Embryonic facial prominence (tissue), 1 donor: Measurements from ENCODE around the gene PIGL.

Source experiments
- DNase-seq: peaks from one replicate; pipeline ENCODE4 v3.0.0-alpha.2; 2016; ENCODE audit errors: extremely low spot score

Gene PIGL

DNA sequence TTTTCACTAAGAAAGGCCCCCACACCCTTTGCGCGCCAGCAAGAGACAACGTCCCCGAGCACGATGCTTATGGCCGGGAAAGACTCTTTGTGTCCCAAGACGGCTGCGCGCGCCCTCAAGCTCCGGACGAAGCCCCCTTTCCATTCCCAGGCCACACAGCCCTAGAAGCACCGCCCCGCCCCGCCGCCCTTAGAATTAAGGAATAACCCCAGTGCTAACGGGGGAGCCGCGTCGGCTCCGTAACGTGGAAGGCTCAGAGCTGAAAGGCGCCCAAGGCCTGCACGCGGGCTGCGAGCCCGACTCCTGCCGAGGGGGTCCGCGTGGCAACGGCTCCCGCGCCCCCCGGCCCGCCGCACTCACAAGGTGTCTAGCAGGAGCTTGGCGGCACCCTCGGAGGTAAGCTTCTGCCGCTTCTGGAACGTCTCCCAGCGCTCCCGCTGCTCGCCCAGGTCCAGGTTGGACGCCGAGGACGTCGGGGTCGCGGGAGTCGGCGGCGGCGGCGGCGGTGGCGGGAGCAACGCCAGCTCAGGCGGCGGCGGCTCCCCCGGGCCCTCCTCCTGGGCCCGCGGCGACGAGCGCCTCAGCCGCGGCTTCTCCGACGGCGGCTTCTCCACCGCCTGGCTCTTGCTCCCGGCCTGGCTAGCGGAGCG lies 135.8 kb downstream of the PIGL start:
- peak; percentile 16 for DNase-seq

DNA sequence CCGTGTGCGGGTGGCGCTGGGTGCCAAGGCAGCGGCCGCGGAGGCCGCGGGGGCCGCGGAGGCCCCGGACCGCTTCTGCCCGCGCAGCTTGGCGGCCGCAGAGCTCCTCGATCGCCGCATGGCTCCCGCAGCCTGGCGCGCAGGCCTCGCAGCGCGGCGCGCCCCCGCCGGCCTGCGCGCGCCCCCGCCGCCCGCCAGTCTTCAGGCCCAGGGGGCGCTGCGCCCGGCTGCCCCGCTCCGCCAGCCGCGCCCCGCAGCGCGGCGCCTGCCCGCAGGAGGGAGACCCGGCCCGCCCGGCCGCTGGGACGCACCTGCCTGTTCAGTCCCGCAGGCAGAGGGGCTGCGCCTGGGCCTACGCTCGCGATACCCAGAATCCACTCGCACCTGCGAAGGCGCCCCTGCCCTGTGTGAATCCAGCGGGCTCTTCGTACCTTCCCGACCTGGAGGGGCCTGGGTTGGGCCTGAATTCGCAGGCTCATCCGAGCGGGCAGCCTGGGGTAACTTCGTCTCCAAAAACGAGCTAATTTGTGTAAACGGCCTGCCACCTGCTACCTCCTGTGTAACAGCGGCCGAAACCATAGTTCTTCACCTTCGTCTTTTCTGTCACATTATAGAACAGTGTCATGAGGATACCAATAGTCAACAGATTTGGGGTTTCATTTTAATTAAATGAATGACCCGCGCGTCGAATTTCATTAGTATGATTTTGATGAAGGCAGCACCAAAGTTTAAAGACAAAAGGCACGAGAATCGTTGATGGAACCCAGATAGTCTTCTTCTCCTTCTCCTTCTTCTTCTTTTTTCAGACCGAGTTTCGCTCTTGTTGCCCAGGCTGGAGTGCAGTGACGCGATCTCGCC lies 136.5 kb downstream of the PIGL start, which contains the start of gene CENPV:
TSS of gene CENPV (minus strand) at position 153 of the 858 bp plus-strand sequence. CDS start at position 120, 33 bp downstream.
- no peak for DNase-seq

DNA sequence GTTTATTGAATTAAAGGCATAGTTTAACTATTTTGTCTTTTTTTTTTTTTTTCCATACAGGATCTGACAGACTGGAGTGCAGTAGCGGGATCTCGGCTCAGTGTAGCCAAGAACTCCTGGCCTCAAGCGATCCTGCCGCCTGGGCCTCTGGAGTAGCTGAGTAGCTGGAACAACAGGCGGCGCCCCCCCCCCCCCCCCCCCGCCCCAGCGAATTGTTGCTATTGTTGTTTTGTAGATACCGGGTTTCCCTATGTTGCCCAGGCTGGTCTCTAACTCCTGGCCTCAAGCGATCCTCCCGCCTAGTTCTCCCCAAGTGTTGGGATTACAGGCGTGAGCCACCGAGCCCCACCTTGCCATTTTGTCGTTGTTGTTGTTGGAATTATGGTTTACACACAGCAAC lies 137.6 kb downstream of the PIGL start:
- DNase-seq = no peak

DNA sequence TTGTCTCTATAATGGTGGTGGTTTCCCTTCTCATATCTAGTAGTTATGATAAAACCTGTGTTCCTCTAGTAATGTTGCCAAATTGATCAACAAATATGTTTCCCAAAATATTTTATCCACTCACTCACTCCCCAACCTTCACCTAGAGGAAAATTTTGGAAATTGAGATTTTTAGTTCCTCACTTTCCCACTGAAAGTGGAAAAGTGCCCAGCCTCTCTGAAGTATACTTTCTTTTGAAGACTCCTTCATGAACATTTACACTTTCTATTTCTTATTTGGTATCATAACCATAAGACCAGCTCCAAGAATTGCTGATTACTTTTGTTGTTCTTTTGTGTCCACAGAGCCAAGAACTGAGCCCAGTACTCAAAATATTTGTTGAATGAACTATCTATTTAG lies 141.4 kb downstream of the PIGL start:
- DNase-seq = no peak

DNA sequence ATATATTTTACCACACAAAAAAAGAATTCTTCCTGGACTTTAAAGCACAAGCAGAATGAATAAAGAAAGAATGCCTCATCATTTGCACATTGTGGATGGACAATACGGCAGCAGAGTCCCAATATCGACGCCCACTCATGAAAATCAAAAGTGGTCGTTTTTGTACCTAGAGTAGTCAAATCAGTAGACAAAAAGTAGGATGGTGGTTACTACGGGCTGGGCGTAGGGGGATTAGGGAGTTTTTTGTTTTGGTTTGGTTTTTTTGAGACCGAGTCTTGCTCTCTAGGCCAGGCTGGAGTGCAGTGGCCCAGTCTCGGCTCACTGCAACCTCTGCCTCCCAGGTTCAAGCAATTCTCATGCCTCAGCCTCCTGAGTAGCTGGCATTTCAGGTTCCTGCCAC lies 144.9 kb downstream of the PIGL start:
- no peak for DNase-seq

DNA sequence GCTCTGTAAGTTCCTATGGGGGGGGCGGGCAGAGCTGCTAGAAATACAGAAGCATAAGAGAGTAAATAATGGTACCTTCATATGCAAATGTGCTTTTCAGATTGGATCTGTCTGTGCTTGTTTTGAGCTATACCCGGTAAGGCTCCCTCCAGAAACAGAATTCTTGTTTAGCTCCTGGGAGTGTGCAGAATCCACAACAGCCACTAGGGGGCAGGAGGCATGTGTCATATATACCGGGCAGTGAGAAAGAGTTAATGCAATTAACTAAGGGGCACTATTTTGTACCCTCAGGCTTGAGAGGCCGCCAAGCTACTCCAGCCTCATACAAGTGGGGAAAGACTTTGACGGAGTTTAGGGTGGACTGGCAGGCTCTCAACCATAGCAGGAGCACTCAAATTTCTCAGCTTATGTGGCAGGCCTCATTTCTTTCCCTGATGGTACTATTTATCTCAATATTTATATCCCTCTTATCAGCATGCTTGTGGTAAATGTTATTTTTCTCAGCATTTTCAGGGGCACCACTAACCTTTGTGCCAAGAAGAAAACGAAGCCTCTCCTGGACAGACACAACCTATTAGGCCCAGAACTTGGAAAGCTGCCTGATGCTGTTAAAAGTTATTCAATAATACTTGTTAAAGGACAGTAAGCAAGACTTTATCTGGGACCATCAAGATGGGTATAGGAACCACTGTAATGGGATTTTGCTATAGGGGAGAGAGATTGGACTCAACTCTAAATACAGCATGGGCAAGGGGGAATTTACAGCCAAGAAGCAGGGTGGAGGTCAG lies 146.9 kb downstream of the PIGL start:
- DNase-seq = no peak

DNA sequence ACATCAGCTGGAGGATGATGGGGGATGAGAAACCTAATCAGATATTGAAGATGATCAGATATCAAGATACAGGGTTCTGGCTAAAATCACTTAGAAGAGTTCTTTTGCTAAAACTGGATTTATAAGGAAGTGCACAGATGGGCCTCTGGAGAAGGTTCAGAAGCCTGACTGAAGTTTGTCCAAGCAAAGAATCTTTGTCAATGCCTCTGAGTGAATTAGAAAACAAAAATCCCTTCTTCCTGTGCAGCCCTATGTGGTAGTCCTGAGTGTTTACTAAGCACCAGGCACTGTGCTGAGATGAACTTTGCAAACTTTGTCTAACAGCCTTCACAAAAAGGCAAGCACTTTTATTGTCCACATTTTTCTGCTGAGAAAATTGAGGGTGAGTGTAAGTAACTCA lies 147.6 kb downstream of the PIGL start:
- no peak for DNase-seq

DNA sequence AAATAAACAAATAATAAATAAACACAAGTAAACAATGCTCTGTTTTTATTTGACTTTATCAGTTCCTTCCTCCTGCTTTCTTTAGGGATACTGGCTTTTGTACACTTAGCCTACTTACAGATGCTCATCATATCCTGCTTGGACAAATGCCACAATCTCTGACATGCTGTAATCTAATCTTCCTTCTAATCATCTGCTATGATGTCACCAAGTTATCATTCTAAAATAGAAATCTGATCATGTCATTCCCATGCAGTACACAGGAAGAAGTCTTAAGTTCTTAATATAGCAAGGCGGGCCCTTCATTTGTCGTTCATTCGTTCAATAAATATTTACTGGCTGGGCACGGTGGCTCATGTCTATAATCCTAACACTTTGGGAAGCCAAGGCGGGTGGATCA lies 154.7 kb downstream of the PIGL start:
- no peak for DNase-seq

DNA sequence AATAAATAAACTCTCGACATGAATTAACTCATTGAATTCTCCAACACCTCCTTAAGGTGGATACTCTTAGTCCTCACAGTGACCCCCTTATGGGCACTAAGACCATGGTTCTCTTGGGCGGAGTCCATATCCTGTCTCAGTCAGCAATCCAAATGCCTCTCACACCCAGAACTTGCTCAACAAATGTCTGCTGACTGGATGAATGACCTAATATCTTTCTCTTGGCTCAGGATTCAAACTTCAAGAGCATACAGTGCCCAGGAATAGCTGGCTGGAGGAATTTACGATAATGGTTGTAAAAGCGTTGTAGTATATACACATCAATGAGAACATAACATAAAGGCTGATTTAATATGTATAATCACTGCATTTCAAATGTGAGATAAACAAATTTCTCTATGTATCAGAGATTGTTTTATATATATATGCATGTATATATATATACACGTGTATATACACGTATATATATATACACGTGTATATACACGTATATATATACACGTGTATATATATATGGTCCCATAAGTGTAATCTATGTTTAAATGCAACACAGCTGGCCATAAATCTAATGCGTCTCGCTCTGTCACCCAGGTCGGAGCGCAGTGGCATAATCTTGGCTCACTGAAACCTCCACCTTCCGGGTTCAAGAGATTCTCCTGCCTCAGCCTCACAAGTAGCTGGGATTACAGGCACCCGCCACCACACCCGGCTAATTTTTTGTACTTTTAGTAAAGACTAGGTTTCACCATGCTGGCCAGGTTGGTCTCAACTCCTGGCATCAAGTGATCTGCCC lies 157.3 kb downstream of the PIGL start:
- no peak for DNase-seq
